Peyer's patch (tissue), 4 donors: ENCODE measurements around the gene ANKS4B.

Experiments used
- CTCF ChIP-seq, 6 experiments: fragments of 450-650 bp in 4 of 6; fragments of 200-600 bp in 2 of 6; sonication (generic) in 1 of 6; IDR thresholded peaks; one replicate each; pipeline ENCODE4 v1.5.1; 2017 to 2019; ENCODE audit warnings: antibody characterized with exemption in 6 of 6, mild to moderate bottlenecking in 3 of 6, moderate library complexity in 1 of 6
- POLR2A ChIP-seq, 2 donors: fragments of 450-650 bp; IDR thresholded peaks; one replicate each; pipeline ENCODE4 v1.5.1; 2017; ENCODE audit warnings: antibody characterized with exemption in 2 of 2, mild to moderate bottlenecking in 2 of 2, moderate library complexity in 2 of 2

DNA sequence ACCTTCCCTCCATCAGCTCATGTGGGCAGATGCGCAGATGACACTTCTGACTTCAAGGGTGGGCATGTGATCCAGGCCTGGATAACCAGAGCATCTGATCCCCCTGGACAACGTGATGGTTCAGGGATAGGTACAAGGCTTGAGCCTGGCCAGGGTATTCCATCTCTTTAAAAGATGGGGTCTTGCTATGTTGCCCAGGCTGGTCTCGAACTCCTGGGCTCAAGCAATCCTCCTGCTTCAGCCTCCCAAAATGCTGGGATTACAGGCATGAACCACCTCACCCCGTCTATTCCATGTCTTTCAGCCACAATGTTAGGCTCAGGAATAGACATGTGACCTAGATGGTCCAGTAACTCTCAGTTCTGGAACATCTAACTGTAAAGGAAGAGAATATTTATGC lies 23.8 kb downstream of the ANKS4B start:
- TF ChIP-seq CTCF (IDR thresholded peaks at IDR 0.05): no peak
- no peak for TF ChIP-seq POLR2A (IDR thresholded peaks at IDR 0.05)
